ENCODE data around the gene NR2C2. TPM values are rescaled to one million over a fixed set of nuclear protein-coding genes. Genes with fewer than 3 reads are reported as not detected.

The NR2C2 gene
- total RNA-seq, 1 experiment from 2014 or later: 38.5 TPM

DNA sequence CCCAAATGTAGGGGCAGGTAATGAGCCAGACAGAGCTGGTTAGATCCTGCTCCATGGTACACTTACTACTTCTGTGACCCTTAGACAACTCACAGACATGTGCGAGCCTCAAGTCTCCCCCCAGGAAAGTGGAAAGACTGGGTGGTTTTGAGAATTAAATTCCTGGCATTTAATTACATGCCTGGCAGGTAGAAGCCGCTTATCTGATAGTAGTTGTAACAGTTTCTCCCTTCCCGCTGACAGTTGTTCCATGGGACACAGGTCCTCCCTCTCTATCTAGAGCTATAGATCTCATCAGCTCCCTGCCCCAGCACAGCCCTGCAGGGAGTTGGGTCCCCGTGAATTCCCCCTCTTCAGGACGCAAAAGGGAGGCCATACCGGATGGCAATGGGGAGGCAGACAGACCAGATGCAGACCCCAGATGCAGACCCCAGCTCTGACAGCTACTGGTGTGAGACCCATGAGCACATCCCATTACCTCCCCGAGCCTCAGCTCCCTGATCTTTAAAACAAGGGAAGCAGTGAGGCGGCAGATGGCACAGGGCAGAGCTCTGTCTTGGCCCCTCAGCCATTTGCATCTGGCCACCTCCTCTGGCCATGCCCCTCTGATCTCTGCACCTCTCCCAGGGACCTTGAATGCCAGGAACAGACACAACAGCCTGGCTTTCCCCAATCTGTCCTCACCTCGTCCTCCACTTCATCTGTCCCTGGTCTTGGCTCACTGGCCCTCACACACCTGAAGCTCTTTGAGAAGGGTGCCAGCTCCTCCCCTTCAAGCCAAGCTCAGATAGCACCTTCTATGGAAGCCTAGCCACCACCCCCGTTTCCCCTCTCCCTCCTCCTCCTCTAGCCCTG is 34.1 kb upstream of the NR2C2 start:
- Histone ChIP-seq H3T11ph (ENCODE audit: low read length) (no peak overlapping the region), H2BK5ac (ENCODE audit: insufficient read length, low read length) (no peak overlapping the region), H3K27me3 (ENCODE audit: insufficient read depth, low read length) (no peaks in the 10 kb centered on the region), H4K20me1 (ENCODE audit: control insufficient read depth, insufficient read depth, insufficient read length) (no peaks in the 10 kb centered on the region), H3K79me2 (ENCODE audit: insufficient read depth, low read length) (no peaks in the 10 kb centered on the region), H3K23ac (ENCODE audit: insufficient read length, low read depth, low read length) (no peak overlapping the region), H3K56ac (ENCODE audit: insufficient read length, low read depth, low read length) (no peak overlapping the region), H2BK120ac (ENCODE audit: low read depth, low read length, poor library complexity, severe bottlenecking) (no peak overlapping the region), H2BK20ac (ENCODE audit: low read depth, low read length, poor library complexity, severe bottlenecking) (no peak overlapping the region), H2BK15ac (ENCODE audit: low read depth, low read length) (no peak overlapping the region), H2AK5ac (ENCODE audit: insufficient read length, low read length) (no peak overlapping the region), H4K91ac (ENCODE audit: insufficient read length, low read depth, low read length) (no peak overlapping the region), H3K14ac (ENCODE audit: insufficient read depth, low read length) (no peak overlapping the region; the same call in 1 of the 2 replicates), H2BK12ac (ENCODE audit: insufficient read length, low read depth, low read length) (no peak overlapping the region), H3K4ac (ENCODE audit: low read depth, low read length) (no peak overlapping the region), H3K23me2 (ENCODE audit: insufficient read length, low read depth, low read length, poor library complexity, severe bottlenecking) (no peaks in the 10 kb centered on the region), H3K9ac (ENCODE audit: extremely low read depth, insufficient read length, low read length) (no peak overlapping the region), H4K5ac (ENCODE audit: insufficient read length, low read depth, low read length) (no peak overlapping the region), H3K27ac (ENCODE audit: insufficient read length, low read depth, low read length) (no peak overlapping the region), H3K4me1 (ENCODE audit: insufficient read depth, low read length) (no peaks in the 10 kb centered on the region), H3K9me3 (ENCODE audit: control insufficient read depth, low read depth, low read length) (no peaks in the 10 kb centered on the region), H3K4me2 (ENCODE audit: insufficient read depth, insufficient read length, low read length) (no peak overlapping the region), H2AFZ (ENCODE audit: low read length) (no peak overlapping the region), H3K18ac (ENCODE audit: insufficient read length, low read depth, low read length) (no peak overlapping the region), H4K8ac (replicated peaks; ENCODE audit: insufficient read length, low read depth, low read length) (no peak overlapping the region), H3K79me1 (ENCODE audit: insufficient read depth, low read depth, low read length, poor library complexity, severe bottlenecking) (no peaks in the 10 kb centered on the region)
- H3K4me3 Mint-ChIP-seq: no peak overlapping the region
- TF ChIP-seq, protein P1, sequence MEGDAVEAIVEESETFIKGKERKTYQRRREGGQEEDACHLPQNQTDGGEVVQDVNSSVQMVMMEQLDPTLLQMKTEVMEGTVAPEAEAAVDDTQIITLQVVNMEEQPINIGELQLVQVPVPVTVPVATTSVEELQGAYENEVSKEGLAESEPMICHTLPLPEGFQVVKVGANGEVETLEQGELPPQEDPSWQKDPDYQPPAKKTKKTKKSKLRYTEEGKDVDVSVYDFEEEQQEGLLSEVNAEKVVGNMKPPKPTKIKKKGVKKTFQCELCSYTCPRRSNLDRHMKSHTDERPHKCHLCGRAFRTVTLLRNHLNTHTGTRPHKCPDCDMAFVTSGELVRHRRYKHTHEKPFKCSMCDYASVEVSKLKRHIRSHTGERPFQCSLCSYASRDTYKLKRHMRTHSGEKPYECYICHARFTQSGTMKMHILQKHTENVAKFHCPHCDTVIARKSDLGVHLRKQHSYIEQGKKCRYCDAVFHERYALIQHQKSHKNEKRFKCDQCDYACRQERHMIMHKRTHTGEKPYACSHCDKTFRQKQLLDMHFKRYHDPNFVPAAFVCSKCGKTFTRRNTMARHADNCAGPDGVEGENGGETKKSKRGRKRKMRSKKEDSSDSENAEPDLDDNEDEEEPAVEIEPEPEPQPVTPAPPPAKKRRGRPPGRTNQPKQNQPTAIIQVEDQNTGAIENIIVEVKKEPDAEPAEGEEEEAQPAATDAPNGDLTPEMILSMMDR (conservative IDR thresholded peaks at IDR 0.05): no peak
- peak; percentile 24 for DNase-seq
- H3K36me3 Mint-ChIP-seq (ENCODE audit: insufficient read depth in 1 of 3, low read depth in 3 of 3): no peaks in the 10 kb centered on the region
- peak overlapping the region in 2 of 3 experiments; percentile 24 to 32; a peak in 1 of 7 replicates for H3K27ac Mint-ChIP-seq
- no CpG with 5 or more reads among the region's 10 CpGs for WGBS (ENCODE audit: extremely low coverage, insufficient read length, low lambda C conversion rate)
- H3K27me3 Mint-ChIP-seq (ENCODE audit: low read depth): no peaks in the 10 kb centered on the region; the same call in 1 of the 2 replicates
- H3K9me3 Mint-ChIP-seq: no peaks in the 10 kb centered on the region
- H3K4me1 Mint-ChIP-seq: peaks cover 6 to 10% of the 10 kb centered on the region in 2 experiments

Data from H9 (cell line).